Measurements from ENCODE around the gene CST6. TPM values are rescaled to one million over a fixed set of nuclear protein-coding genes. Genes with fewer than 3 reads are reported as not detected.

Gene CST6
- total and polyA plus RNA-seq, 2 donors (not counting 1 experiment from before 2014, with no cell fraction given): 0.76 to 11.1 TPM

DNA sequence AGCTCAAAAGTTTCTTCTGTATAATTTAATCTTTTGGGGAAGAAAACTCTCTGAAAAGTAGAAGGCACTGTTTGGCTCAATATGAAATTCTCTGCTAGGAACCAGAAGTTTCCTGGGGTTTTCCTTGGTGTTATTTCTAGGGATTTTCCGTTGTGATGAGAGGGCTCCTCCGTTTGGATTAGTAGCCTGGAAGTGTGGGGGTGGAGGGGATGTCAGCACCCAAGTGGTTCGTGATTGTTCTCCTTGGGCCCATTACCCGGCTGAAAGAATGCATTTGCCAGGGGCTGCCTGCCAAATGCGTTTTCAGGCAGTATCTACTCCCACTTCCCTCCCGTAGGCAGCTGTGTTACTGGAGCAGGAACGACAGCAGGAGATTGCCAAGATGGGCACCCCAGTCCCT, 44.7 kb downstream of the CST6 start:
- DNase-seq (ENCODE audit: low read depth in 2 of 2): no peak
- no peak for TF ChIP-seq CTCF (conservative IDR thresholded peaks at IDR 0.05 in 1 of 2, IDR thresholded peaks at IDR 0.05 in 1 of 2; ENCODE audit: low read depth in 1 of 2, low read length in 2 of 2)
- no peak for TF ChIP-seq EZH2 (IDR thresholded peaks at IDR 0.05; ENCODE audit: low read length, missing control alignments)
- H3K36me3 ChIP-seq (ENCODE audit: control insufficient read depth, insufficient read depth, low read length): peaks cover 18% of the 10 kb centered on the region
- H3K9me3 ChIP-seq (ENCODE audit: control insufficient read depth, insufficient read depth, low read depth, low read length): no peaks in the 10 kb centered on the region
- no peak overlapping the region for H3K4me3 ChIP-seq (replicated peaks in 1 of 4; ENCODE audit: control extremely low read depth in 1 of 4, insufficient read depth in 1 of 4, low read depth in 3 of 4, low read length in 4 of 4)
- H3K27ac ChIP-seq (ENCODE audit: insufficient read depth, low read length): no peak overlapping the region
- no peaks in the 10 kb centered on the region for H3K27me3 ChIP-seq (ENCODE audit: control insufficient read depth, insufficient read depth, low read length)
- no peak overlapping the region for H3K9ac ChIP-seq (ENCODE audit: insufficient read depth, low read length)
- peaks cover under 1% of the 10 kb centered on the region for H3K4me1 ChIP-seq (ENCODE audit: control insufficient read depth, extremely low read depth, insufficient read depth, low read length)
- H3K4me2 ChIP-seq (ENCODE audit: extremely low read depth, insufficient read depth, low read length): no peak overlapping the region
- no peaks in the 10 kb centered on the region for H4K20me1 ChIP-seq (ENCODE audit: control insufficient read depth, extremely low read depth, insufficient read depth, low read length)
- no peak overlapping the region for H2AFZ ChIP-seq (ENCODE audit: low read length)
- H3K79me2 ChIP-seq (ENCODE audit: control insufficient read depth, insufficient read depth, low read length): peaks cover 29% of the 10 kb centered on the region

GRCh38 chr11:66059966-66060680, 48.3 kb downstream of the CST6 start:
- Histone ChIP-seq H3K9me3 (ENCODE audit: control insufficient read depth, insufficient read depth, low read depth, low read length) (no peaks in the 10 kb centered on the region), H3K27ac (ENCODE audit: insufficient read depth, low read length) (no peak overlapping the region), H2AFZ (ENCODE audit: low read length) (no peak overlapping the region), H4K20me1 (ENCODE audit: control insufficient read depth, extremely low read depth, insufficient read depth, low read length) (no peaks in the 10 kb centered on the region), H3K36me3 (ENCODE audit: control insufficient read depth, insufficient read depth, low read length) (peaks cover 23% of the 10 kb centered on the region), H3K4me2 (ENCODE audit: extremely low read depth, insufficient read depth, low read length) (no peak overlapping the region), H3K27me3 (ENCODE audit: control insufficient read depth, insufficient read depth, low read length) (no peaks in the 10 kb centered on the region), H3K79me2 (ENCODE audit: control insufficient read depth, insufficient read depth, low read length) (peaks cover 5% of the 10 kb centered on the region), H3K9ac (ENCODE audit: insufficient read depth, low read length) (no peak overlapping the region), H3K4me1 (ENCODE audit: control insufficient read depth, extremely low read depth, insufficient read depth, low read length) (no peaks in the 10 kb centered on the region), H3K4me3 (replicated peaks in 1 of 4; ENCODE audit: control extremely low read depth in 1 of 4, insufficient read depth in 1 of 4, low read depth in 3 of 4, low read length in 4 of 4) (no peak overlapping the region)
- no peak for DNase-seq (ENCODE audit: low read depth in 2 of 2)
- TF ChIP-seq CTCF (conservative IDR thresholded peaks at IDR 0.05 in 1 of 2, IDR thresholded peaks at IDR 0.05 in 1 of 2; ENCODE audit: low read depth in 1 of 2, low read length in 2 of 2) (no peak), EZH2 (IDR thresholded peaks at IDR 0.05; ENCODE audit: low read length, missing control alignments) (no peak)

GRCh38 chr11:66061268-66061667, 49.5 kb downstream of the CST6 start:
- H3K9me3 ChIP-seq (ENCODE audit: control insufficient read depth, insufficient read depth, low read depth, low read length): no peaks in the 10 kb centered on the region
- H2AFZ ChIP-seq (ENCODE audit: low read length): no peak overlapping the region
- no peak for DNase-seq (ENCODE audit: low read depth in 2 of 2)
- H3K4me2 ChIP-seq (ENCODE audit: extremely low read depth, insufficient read depth, low read length): no peak overlapping the region
- no peak overlapping the region for H3K27ac ChIP-seq (ENCODE audit: insufficient read depth, low read length)
- no peak for TF ChIP-seq EZH2 (IDR thresholded peaks at IDR 0.05; ENCODE audit: low read length, missing control alignments)
- no peak for TF ChIP-seq CTCF (conservative IDR thresholded peaks at IDR 0.05 in 1 of 2, IDR thresholded peaks at IDR 0.05 in 1 of 2; ENCODE audit: low read depth in 1 of 2, low read length in 2 of 2)
- peaks cover 2% of the 10 kb centered on the region for H4K20me1 ChIP-seq (ENCODE audit: control insufficient read depth, extremely low read depth, insufficient read depth, low read length)
- H3K4me1 ChIP-seq (ENCODE audit: control insufficient read depth, extremely low read depth, insufficient read depth, low read length): no peaks in the 10 kb centered on the region
- H3K79me2 ChIP-seq (ENCODE audit: control insufficient read depth, insufficient read depth, low read length): no peaks in the 10 kb centered on the region
- H3K9ac ChIP-seq (ENCODE audit: insufficient read depth, low read length): no peak overlapping the region
- H3K4me3 ChIP-seq (replicated peaks in 1 of 4; ENCODE audit: control extremely low read depth in 1 of 4, insufficient read depth in 1 of 4, low read depth in 3 of 4, low read length in 4 of 4): no peak overlapping the region
- no peaks in the 10 kb centered on the region for H3K27me3 ChIP-seq (ENCODE audit: control insufficient read depth, insufficient read depth, low read length)
- peaks cover 19% of the 10 kb centered on the region for H3K36me3 ChIP-seq (ENCODE audit: control insufficient read depth, insufficient read depth, low read length)
